ENCODE results near the gene IDH3A.
"Not testable (repeated sequence)": the region's sequence is repeated elsewhere in the genome, so short reads cannot be mapped to it uniquely, and the experiment has no call there.

Gene IDH3A

GRCh38 chr15:78129751-78130287 is 19.3 kb upstream of the IDH3A start:
- no peak for DNase-seq

- DNase-seq = no peak
These were observed 18.5 kb upstream of the IDH3A start for GRCh38 chr15:78130466-78131294.

DNA sequence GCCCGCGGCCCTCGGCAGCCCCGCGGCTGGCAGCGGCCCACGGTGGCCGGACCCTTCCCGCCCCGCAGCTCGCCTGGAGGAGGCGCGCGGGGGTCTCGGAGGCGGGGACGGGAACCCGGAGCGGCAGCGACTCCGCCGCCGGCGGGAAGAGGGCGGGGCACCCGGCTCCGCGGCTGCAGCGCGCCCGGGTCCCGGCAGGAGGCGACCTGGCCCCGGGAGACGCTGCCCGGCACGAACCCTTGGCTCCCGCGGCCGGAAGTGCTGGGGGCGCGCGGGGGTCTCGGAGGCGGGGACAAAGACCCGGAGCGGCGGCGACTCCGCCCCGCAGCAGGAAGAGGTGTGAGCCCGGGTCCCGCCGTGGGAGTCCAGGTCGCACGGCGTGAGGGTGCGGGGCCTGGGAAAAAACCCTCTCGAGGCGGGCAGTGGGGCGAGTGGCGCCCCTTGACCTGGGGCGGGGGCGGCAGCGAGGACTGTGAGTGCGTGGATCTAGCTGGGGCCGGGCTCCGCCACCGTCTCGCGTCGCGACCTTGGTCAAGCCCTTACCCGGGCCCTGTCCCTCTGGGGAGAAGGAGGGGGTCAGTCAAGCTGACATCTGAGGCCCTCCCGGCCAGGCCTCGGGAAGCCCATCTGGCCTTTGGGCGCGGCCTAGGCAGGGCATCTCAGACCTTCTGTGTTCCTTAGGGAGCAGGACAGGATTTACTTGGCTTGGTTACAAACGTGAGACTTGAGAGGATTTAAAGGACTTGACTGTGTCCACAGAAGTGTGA is 17.7 kb upstream of the IDH3A start, which contains the start of gene CIB2:
Gene CIB2 (minus strand): TSS at position 151 of the 767 bp plus-strand sequence. CDS start 230 bp downstream, outside the sequence.
- DNase-seq = peak; percentile 49

DNA sequence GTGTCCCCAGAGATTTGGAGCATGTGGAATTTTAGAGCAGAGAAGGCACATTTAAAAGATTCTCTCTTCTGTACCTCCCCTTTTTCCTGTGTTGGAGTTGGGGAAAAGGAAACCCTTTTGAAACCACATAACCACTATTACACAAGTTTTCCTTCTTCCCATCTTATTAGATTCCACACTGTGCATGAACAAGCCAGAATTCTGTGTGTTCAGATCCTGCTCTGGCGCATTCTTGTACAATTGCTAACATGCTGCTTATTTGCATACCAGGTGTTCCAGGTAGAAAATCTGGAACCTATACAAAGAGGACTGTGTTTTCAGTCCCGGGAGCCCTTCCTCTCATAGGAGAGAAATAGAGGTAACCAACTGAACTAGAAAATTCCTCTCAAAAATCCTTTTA is 15.4 kb upstream of the IDH3A start:
- DNase-seq = no peak

DNA sequence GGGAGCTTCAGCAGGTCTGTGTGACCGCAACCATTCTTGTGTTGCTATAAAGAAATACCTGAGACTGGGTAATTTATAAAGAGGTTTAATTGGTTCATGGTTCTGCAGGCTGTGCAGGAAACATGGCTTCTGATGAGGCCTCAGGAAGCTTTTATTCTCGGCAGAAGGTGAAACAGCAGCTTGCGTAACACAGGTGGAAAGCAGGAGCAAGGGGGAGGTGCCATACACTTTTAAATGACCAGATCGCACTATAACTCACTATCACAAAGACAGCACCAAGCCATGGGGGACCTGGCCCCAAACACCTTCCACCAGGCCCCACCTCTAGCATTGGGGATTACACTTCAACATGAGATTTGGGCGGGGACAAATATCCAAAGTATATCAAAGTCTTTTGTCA is 9.6 kb upstream of the IDH3A start:
- DNase-seq = no peak

GRCh38 chr15:78140292-78140691 is 8.9 kb upstream of the IDH3A start:
- DNase-seq = no peak

- no peak for DNase-seq
These were observed 6.8 kb upstream of the IDH3A start for GRCh38 chr15:78142332-78142731.

GRCh38 chr15:78146425-78147154 is 2.6 kb upstream of the IDH3A start:
- no peak for DNase-seq

- DNase-seq = no peak
These were observed 1.6 kb upstream of the IDH3A start for GRCh38 chr15:78147566-78147965.

DNA sequence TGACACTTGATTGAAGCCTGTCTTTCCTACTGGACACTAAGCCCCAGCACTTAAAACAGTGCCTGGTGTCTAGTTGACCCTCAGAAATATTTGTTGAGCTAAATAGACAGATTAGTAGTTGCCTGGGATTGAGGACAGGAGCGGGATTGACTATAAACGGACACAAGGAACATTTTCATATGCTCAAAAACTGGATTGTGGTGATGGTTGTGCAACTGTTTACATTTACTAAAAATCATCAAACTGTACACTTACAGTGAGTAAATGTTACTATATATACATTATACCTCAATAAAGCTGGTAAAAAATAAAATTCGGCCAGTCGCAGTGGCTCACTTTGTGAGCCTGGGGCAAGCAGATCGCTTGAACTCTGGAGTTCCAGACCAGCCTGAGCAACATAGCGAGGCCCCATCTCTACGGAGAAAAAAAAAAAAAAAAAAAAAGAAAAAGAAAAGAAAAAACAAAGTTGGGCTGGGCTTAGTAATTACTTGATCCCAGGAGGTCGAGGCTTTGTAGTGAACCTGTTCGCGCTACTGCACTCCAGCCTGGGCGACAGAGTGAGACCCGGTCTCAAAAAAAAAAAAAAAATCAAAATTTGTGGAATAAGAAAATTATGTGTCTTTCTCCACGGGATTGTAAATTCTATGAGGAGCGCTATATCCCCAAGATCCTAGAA is 632 bp upstream of the IDH3A start:
- no peak for DNase-seq

GRCh38 chr15:78149805-78150751 is 916 bp downstream of the IDH3A start:
- no peak for DNase-seq

DNA sequence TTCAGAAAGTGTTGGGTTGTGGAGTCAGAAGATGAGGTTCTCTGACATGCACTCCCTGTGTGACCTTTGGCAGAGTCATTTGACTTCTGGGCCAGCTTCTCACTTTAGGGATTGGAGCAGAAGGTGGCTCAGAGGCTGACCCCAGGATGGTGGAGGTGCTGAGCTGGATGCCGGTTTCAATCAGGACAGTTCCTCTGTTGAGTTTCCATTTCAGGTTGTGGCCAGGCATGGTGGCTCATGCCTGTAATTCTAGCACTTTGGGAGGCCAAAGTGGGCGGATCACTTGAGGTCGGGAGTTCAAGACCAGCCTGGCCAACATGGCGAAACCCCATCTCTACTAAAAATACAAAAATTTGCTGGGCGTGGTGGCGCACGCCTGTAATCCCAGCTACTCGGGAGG is 1.9 kb downstream of the IDH3A start:
- not testable (repeated sequence) for DNase-seq

DNA sequence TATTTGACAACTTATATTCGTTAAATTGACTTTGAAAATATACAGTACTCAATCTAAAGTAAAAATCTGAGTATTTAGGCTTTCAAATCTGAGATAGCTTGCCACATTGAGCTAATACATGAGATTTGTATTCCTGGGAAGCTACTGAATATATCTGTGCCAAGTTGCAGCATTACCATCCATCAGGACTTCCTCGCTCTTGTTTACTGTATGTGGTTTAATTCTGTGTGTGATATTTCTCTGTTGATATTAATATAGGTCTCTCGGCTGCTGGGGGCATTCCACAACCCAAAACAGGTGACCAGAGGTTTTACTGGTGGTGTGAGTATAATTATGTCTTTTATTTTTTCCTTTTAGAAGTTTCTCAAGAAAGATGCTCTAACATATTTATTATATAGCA is 5.8 kb downstream of the IDH3A start:
- no peak for DNase-seq

DNA sequence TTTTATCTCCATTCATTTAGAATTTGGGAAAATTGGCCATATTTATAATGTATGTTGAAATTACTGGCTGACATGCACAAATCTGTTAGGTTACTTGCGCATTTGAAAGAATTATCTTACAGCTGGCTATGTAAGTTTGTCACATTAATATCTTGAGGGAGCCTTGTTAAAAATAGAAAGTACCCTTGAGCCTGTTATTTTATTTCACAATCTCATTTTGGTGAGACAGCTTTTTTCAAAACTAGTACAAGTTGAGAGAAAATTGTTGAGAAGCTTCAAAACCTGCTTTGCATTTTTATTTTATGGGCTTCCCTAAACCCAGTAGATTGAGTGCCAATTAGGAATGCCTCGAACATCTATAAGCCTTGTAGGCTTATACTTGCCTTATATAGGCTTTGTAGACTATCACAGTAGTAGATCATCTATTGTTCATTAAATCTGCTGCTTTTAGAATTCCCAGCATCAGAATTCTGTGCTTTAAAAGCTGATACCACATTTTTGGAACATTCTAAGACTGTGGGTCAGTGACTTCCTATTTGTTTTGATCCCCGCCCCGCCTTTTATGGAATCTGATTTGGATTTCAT is 6.3 kb downstream of the IDH3A start:
- DNase-seq = no peak

GRCh38 chr15:78156653-78157052 is 7.5 kb downstream of the IDH3A start:
- no peak for DNase-seq

DNA sequence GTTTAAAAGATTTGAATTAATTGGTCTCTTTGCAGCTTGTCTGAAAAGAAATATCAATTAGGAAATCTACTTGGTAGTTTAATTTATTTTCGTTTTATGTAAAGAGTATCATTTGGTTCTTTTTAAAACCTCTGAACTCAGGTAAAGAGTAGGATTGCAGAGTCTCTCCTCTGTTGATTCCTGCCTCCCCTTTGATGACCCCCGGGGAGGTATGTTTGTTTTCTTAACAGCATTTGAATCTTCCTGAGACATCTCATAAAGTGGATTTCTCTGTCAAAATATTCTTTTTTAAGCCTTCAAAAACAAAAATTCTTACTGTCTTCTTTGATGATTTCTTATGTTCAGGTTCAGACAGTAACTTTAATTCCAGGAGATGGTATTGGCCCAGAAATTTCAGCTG is 8.0 kb downstream of the IDH3A start:
- DNase-seq = no peak

DNA sequence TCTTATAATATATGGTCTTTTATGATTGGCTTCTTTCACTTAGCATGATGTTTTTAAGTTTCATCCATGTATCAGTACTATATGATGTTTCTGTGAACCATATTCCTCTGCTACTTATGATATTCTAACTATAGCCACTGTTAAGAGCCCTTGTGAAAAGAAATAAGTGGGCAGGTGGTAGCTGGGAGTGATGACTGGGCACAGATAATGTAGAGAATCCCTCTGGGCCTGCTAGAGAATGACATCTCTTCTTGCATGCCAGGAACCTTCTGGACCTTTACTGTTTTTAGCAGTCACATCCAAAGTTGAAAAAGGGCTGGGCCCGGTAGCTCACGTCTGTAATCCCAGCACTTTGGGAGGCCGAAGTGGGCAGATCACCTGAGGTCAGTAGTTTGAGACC is 10.2 kb downstream of the IDH3A start:
- DNase-seq = no peak

- DNase-seq = no peak
These were observed 12.9 kb downstream of the IDH3A start for GRCh38 chr15:78162038-78162437.

DNA sequence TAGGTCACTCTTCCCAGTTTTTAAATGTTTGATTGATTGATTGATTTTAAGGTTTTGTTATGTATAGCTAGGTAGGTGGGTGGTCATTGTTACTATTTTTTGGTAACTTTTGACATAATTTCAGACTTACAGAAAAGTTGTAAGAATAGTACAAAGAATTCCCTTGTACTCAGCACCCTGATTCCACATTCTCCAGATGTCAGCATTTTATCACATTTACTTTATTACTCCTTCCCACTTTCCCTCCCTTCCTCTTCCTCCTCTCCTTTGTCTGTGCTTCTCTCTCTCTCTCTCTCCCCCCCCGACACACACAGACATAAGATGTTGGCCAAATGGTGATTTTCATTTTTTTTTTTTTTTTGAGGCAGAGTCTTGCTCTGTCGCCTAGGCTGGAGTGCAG is 14.8 kb downstream of the IDH3A start:
- DNase-seq = no peak

DNA sequence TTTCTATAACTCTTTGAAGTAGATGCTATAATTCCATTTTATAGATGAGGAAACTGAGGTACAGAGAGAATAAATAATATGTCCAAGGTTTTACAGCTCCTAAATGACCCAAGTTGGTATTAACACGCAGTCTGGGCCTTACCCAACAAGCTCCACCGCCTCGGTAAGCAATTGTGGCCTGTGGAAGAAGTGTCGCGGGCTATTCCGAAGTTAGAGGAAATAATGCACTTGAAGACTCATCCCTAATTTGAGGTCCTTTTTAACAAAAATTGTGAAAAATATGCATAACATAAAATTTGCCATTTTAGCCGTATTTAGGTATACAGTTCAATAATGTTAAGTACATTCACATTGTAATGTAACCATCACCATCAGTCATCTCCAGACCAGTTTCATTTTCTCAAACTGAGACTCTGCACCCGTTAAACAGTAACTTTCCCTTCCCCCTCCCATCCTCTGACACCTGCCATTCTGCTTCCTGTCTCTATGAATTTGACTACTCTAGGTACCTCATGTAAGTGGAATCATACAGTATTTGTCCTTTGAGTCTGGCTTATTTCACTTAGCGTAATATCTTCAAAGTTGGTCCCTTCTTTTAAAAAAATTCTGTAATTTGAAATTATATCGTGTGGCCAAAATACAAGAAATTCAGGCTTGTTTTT is 18.2 kb downstream of the IDH3A start:
- no peak for DNase-seq

All from amniotic stem cell (primary cell).